K562 (cell line): ENCODE results near the gene NR2F6. TPM values are rescaled to one million over a fixed set of nuclear protein-coding genes. Genes with fewer than 3 reads are reported as not detected.

Experiments
- BCL6 ChIP-seq: fragments of 250-450 bp; sonication (Bioruptor Pico); IDR thresholded peaks from 2 replicates; pipeline ENCODE4 v1.4.0; 2020
- CBFB ChIP-seq: sonication (generic); formaldehyde crosslinking; IDR thresholded peaks from 2 replicates; pipeline ENCODE4 v1.4.0; 2020; ENCODE audit warnings: mild to moderate bottlenecking, missing genetic modification reagents
- CCAR2 ChIP-seq: fragments of 200-400 bp; formaldehyde crosslinking; IDR thresholded peaks from 2 replicates; pipeline ENCODE4 v1.6.1; 2017; ENCODE audit warnings: mild to moderate bottlenecking, low read depth, low read length
- EHMT2 ChIP-seq: fragments of 450-650 bp; IDR thresholded peaks from 2 replicates; pipeline ENCODE4 v1.6.1; 2018; ENCODE audit warnings: antibody characterized with exemption
- HNRNPK ChIP-seq: fragments of 200-400 bp; formaldehyde crosslinking; IDR thresholded peaks from one replicate; pipeline ENCODE4 v1.6.1; 2018; ENCODE audit warnings: mild to moderate bottlenecking, low read depth, low read length; ENCODE audit not compliant: poor library complexity, severe bottlenecking
- LEF1 ChIP-seq: fragments of 450-650 bp; IDR thresholded peaks from 2 replicates; pipeline ENCODE4 v1.6.1; 2016; ENCODE audit warnings: mild to moderate bottlenecking
- RFX5 ChIP-seq: IDR thresholded peaks from 2 replicates; pipeline ENCODE4 v1.6.1; 2011; ENCODE audit warnings: low read depth, mild to moderate bottlenecking, improper control_type of control experiment, low read length
- ZFP36 ChIP-seq: fragments of 150-350 bp; IDR thresholded peaks from 2 replicates; pipeline ENCODE4 v1.6.1; 2018; ENCODE audit warnings: low read length, low read depth; ENCODE audit not compliant: partially characterized antibody
- ZNF253 ChIP-seq: fragments of 250-450 bp; sonication (Bioruptor Pico); conservative IDR thresholded peaks from 2 replicates; pipeline ENCODE4 v1.6.1; 2021; ENCODE audit warnings: mild to moderate bottlenecking
- ZNF584 ChIP-seq: fragments of 200-800 bp; sonication (Bioruptor generic); IDR thresholded peaks from 2 replicates; pipeline ENCODE4 v1.6.1; 2016; ENCODE audit warnings: low read depth, mild to moderate bottlenecking, missing genetic modification characterization, missing compliant biosample characterization
- ZNF778 ChIP-seq: fragments of 450-650 bp; formaldehyde crosslinking; IDR thresholded peaks from 2 replicates; pipeline ENCODE4 v1.4.0; 2020; ENCODE audit warnings: mild to moderate bottlenecking, moderate library complexity
- polyA plus RNA-seq, 8 experiments: library from polyadenylated mRNA; depleted of rRNA in 4 of 8; stranded (reverse) in 5 of 8; unstranded in 3 of 8; fragments of >200 nt; fragmentation: Nextera tagmentation in 2 of 8; fragmentation: Illumina TruSeq in 1 of 8; extraction: Ambion mirVana in 2 of 8; extraction: Trizol in 1 of 8; gene quantifications; 2 replicates each; pipeline versions ENCODE4 v1.2.1 to v1.2.3, GENCODE V29; 2011 to 2014; ENCODE audit warnings: inconsistent platforms in 1 of 8, missing spikeins in 1 of 8
- total RNA-seq, 7 experiments: library from RNA; depleted of rRNA in 6 of 7; stranded (reverse); fragments of >200 nt in 6 of 7; fragmentation: Illumina TruSeq in 2 of 7; extraction: Trizol in 2 of 7; gene quantifications; 2 replicates each; pipeline versions ENCODE4 v1.2.1 to v1.2.3, GENCODE V29; 2011 to 2021; ENCODE audit warnings: low replicate concordance in 1 of 7
- TF ChIP-seq, protein P1 (sequence below): fragments of 450-650 bp; IDR thresholded peaks from 2 replicates; pipeline ENCODE4 v1.6.1; 2016; ENCODE audit warnings: mild to moderate bottlenecking
- TF ChIP-seq, protein P2 (sequence below): sonication (generic); formaldehyde crosslinking; IDR thresholded peaks from 2 replicates; pipeline ENCODE4 v1.8.0; 2022; ENCODE audit warnings: mild to moderate bottlenecking, low read depth, missing genetic modification reagents
- TF ChIP-seq, protein P3 (sequence below): fragments of 450-650 bp; IDR thresholded peaks from 2 replicates; pipeline ENCODE4 v1.6.1; 2016; ENCODE audit warnings: mild to moderate bottlenecking, moderate library complexity

Gene NR2F6
- total and polyA plus RNA-seq, 9 of the 15 experiments (the other 6 are each of a cell fraction or from before 2014, with no cell fraction given) = 0.76 to 97.5 (median 18.8) TPM

- TF ChIP-seq, protein P1, sequence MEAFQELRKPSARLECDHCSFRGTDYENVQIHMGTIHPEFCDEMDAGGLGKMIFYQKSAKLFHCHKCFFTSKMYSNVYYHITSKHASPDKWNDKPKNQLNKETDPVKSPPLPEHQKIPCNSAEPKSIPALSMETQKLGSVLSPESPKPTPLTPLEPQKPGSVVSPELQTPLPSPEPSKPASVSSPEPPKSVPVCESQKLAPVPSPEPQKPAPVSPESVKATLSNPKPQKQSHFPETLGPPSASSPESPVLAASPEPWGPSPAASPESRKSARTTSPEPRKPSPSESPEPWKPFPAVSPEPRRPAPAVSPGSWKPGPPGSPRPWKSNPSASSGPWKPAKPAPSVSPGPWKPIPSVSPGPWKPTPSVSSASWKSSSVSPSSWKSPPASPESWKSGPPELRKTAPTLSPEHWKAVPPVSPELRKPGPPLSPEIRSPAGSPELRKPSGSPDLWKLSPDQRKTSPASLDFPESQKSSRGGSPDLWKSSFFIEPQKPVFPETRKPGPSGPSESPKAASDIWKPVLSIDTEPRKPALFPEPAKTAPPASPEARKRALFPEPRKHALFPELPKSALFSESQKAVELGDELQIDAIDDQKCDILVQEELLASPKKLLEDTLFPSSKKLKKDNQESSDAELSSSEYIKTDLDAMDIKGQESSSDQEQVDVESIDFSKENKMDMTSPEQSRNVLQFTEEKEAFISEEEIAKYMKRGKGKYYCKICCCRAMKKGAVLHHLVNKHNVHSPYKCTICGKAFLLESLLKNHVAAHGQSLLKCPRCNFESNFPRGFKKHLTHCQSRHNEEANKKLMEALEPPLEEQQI = no peak
- TF ChIP-seq CCAR2 (no peak), ZNF778 (CRISPR knock-in tag) (no peak), LEF1 (no peak), RFX5 (no peak), ZFP36 (peak; percentile 7), HNRNPK (no peak), EHMT2 (no peak), BCL6 (CRISPR knock-in tag) (no peak), CBFB (peak; percentile 88; the same call in 1 of the 2 replicates), ZNF584 (no peak), ZNF253 (CRISPR knock-in tag) (no peak)
- TF ChIP-seq, protein P2, sequence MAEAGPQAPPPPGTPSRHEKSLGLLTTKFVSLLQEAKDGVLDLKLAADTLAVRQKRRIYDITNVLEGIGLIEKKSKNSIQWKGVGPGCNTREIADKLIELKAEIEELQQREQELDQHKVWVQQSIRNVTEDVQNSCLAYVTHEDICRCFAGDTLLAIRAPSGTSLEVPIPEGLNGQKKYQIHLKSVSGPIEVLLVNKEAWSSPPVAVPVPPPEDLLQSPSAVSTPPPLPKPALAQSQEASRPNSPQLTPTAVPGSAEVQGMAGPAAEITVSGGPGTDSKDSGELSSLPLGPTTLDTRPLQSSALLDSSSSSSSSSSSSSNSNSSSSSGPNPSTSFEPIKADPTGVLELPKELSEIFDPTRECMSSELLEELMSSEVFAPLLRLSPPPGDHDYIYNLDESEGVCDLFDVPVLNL (CRISPR knock-in tag) = no peak
- TF ChIP-seq, protein P3, sequence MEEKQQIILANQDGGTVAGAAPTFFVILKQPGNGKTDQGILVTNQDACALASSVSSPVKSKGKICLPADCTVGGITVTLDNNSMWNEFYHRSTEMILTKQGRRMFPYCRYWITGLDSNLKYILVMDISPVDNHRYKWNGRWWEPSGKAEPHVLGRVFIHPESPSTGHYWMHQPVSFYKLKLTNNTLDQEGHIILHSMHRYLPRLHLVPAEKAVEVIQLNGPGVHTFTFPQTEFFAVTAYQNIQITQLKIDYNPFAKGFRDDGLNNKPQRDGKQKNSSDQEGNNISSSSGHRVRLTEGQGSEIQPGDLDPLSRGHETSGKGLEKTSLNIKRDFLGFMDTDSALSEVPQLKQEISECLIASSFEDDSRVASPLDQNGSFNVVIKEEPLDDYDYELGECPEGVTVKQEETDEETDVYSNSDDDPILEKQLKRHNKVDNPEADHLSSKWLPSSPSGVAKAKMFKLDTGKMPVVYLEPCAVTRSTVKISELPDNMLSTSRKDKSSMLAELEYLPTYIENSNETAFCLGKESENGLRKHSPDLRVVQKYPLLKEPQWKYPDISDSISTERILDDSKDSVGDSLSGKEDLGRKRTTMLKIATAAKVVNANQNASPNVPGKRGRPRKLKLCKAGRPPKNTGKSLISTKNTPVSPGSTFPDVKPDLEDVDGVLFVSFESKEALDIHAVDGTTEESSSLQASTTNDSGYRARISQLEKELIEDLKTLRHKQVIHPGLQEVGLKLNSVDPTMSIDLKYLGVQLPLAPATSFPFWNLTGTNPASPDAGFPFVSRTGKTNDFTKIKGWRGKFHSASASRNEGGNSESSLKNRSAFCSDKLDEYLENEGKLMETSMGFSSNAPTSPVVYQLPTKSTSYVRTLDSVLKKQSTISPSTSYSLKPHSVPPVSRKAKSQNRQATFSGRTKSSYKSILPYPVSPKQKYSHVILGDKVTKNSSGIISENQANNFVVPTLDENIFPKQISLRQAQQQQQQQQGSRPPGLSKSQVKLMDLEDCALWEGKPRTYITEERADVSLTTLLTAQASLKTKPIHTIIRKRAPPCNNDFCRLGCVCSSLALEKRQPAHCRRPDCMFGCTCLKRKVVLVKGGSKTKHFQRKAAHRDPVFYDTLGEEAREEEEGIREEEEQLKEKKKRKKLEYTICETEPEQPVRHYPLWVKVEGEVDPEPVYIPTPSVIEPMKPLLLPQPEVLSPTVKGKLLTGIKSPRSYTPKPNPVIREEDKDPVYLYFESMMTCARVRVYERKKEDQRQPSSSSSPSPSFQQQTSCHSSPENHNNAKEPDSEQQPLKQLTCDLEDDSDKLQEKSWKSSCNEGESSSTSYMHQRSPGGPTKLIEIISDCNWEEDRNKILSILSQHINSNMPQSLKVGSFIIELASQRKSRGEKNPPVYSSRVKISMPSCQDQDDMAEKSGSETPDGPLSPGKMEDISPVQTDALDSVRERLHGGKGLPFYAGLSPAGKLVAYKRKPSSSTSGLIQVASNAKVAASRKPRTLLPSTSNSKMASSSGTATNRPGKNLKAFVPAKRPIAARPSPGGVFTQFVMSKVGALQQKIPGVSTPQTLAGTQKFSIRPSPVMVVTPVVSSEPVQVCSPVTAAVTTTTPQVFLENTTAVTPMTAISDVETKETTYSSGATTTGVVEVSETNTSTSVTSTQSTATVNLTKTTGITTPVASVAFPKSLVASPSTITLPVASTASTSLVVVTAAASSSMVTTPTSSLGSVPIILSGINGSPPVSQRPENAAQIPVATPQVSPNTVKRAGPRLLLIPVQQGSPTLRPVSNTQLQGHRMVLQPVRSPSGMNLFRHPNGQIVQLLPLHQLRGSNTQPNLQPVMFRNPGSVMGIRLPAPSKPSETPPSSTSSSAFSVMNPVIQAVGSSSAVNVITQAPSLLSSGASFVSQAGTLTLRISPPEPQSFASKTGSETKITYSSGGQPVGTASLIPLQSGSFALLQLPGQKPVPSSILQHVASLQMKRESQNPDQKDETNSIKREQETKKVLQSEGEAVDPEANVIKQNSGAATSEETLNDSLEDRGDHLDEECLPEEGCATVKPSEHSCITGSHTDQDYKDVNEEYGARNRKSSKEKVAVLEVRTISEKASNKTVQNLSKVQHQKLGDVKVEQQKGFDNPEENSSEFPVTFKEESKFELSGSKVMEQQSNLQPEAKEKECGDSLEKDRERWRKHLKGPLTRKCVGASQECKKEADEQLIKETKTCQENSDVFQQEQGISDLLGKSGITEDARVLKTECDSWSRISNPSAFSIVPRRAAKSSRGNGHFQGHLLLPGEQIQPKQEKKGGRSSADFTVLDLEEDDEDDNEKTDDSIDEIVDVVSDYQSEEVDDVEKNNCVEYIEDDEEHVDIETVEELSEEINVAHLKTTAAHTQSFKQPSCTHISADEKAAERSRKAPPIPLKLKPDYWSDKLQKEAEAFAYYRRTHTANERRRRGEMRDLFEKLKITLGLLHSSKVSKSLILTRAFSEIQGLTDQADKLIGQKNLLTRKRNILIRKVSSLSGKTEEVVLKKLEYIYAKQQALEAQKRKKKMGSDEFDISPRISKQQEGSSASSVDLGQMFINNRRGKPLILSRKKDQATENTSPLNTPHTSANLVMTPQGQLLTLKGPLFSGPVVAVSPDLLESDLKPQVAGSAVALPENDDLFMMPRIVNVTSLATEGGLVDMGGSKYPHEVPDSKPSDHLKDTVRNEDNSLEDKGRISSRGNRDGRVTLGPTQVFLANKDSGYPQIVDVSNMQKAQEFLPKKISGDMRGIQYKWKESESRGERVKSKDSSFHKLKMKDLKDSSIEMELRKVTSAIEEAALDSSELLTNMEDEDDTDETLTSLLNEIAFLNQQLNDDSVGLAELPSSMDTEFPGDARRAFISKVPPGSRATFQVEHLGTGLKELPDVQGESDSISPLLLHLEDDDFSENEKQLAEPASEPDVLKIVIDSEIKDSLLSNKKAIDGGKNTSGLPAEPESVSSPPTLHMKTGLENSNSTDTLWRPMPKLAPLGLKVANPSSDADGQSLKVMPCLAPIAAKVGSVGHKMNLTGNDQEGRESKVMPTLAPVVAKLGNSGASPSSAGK = peak; percentile 78
These were observed 36.9 kb upstream of the NR2F6 start (continued) for GRCh38 chr19:17282488-17283125.
